NCI-H2081 (cell line): Measurements from ENCODE around the gene PLAC8.
"Not testable (repeated sequence)": the region's sequence is repeated elsewhere in the genome, so short reads cannot be mapped to it uniquely, and the experiment has no call there.

Source experiments
- DNase-seq, 2 experiments: peaks; one replicate each; lab custom pipeline; 2025; lab: John Stamatoyannopoulos, UW

The PLAC8 gene

GRCh38 chr4:83112231-83112630, 2.3 kb downstream of the PLAC8 start:
- DNase-seq, result no peak

DNA sequence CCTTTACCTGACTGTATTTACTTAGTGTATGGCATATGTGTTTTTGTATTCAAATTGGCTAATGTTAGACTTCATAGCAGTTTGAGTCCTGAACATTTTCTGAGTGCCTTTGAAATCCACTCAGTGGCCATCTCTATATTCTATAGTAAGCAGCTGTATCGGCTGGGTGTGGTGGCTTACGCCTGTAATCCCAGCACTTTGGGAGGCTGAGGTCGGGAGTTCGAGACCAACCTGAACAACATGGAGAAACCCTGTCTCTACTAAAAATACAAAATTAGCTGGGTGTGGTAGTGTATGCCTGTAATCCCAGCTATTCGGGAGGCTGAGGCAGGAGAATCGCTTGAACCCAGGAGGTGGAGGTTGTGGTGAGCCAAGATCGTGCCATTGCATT, 2.8 kb downstream of the PLAC8 start:
- peak in 1 of 2 experiments; percentile 14 for DNase-seq

DNA sequence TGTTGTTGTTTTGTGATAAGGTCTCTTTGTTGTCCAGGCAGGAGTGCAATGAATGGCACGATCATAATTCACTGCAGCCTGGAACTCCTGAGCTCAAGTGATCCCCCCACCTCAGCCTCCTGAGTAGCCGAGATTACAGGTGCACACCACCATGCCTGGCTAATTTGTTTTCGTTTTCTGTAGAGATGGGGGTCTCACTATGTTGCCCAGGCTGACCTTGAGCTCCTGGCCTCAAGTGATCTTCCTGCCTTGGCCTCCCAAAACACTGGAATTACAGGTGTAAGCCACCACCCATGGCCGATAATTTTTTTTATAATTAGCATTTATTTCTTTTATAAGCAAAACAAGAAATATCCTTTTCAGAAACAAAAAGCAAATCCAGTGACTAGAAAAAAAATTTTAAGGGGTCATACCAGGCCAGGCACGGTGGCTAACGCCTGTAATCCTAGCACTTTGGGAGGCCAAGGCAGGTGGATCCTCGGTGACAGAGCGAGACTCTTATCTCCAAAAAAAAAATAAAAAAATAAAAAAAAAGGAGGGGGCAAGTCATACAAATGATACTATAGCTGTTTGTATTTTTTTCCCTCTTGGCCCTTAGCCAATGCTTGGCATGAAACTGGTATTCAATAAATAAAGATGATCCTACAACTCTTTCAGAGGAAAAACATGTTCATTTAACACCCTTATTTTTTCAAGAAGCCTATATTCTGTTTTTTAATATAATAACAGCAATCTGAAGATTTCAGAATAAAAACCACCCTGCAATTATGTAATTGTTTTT, 3.4 kb downstream of the PLAC8 start:
- DNase-seq, result peak; percentile 17 to 24

GRCh38 chr4:83110223-83110945, 4.1 kb downstream of the PLAC8 start:
- peak; percentile 83 to 93 for DNase-seq

GRCh38 chr4:83109480-83110222, 4.9 kb downstream of the PLAC8 start:
- peak; percentile 46 to 74 for DNase-seq

GRCh38 chr4:83108101-83108861, 6.2 kb downstream of the PLAC8 start:
- no peak for DNase-seq

- no peak for DNase-seq
Measured at GRCh38 chr4:83107631-83108030, 6.9 kb downstream of the PLAC8 start.

DNA sequence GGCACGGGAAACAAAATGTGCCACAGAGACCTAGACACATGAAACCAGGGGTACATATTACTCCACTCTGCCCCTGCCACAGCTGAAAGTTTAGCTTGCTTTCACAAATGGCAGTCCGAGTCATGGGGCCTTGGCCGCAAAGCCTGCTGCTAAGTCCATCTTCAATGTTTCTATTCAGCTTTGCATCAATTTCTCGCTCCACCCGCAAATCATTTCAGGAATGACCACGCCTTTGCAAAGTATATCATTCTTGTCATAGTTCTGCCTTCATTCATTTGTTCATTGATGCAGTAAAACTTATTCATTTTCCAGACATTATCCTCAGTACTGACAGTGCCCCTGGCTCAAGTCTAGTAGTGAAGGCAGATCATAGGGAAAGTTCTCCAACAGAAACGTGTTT, 9.5 kb downstream of the PLAC8 start:
- no peak for DNase-seq

GRCh38 chr4:83096397-83096796, 18.1 kb downstream of the PLAC8 start:
- DNase-seq, result no peak

DNA sequence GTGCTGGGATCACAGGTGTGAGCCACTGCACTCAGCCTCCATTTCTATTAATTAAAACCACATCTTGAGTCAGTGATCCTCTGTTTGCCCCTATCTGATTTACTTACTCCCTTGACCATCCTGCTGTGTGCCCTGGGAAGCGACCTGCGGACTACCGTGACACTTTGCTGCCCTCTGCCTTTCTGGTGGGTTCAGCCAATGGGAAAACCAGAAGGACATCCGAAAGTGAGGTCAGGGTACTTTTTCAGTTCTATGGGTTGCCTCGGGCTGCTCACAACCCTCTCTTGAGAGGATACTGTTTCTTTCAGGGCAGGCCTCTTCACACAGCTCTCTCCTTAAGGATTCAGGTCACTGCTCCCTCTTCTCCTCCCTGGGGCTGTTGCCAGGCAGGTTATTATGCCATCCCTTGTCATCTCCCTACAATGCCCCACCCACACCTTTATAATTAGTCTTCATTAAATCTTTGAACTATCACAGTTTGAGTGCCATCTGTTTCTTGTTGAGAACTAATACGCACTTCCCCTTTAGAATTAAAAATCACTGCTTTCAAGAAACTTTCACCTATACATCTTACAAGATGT, 21.4 kb downstream of the PLAC8 start:
- no peak for DNase-seq

GRCh38 chr4:83089410-83090157, 24.9 kb downstream of the PLAC8 start:
- no peak for DNase-seq

DNA sequence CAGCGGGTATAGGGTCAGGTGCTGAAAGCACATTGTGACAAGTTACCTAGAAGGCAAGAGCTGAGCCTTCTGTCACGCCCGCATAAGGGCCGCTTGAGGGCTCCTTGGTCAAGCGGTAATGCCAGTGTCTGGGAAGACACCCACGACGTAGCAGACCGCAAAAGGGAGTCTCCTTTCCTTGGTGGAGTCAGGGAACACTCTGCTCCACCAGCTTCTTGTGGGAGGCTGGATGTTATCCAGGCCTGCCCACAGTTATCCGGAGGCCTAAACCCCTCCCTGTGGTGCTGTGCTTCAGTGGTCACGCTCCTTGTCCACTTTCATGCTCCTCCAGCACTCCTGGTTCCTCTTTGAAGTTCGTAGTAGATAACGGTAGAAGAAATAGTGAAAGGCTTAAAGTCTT, 29.6 kb downstream of the PLAC8 start:
- DNase-seq, result not testable (repeated sequence)

GRCh38 chr4:83083925-83084475, 30.5 kb downstream of the PLAC8 start:
- no peak for DNase-seq

DNA sequence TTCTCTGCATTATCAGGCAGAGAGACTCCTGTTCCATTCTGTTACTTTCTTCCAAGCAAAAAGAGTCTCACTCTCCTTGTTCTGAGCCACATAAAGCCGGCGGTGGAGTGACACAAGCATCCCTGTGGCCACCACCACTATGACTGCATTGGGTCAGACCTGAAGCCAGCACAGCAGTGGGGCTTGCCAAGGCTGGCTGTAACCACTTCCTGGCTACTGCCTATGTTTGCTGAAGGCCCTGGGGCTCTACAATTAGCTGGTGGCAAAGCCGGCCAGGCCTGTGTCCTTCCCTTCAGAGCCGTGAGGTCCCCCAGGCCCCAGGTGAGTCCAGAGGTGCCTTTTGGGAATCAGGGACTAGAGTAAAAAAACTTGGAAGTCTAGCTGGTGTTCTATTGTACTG, 31.8 kb downstream of the PLAC8 start:
- no peak for DNase-seq

- DNase-seq, result no peak
Measured at GRCh38 chr4:83080561-83080960, 34.0 kb downstream of the PLAC8 start.

DNA sequence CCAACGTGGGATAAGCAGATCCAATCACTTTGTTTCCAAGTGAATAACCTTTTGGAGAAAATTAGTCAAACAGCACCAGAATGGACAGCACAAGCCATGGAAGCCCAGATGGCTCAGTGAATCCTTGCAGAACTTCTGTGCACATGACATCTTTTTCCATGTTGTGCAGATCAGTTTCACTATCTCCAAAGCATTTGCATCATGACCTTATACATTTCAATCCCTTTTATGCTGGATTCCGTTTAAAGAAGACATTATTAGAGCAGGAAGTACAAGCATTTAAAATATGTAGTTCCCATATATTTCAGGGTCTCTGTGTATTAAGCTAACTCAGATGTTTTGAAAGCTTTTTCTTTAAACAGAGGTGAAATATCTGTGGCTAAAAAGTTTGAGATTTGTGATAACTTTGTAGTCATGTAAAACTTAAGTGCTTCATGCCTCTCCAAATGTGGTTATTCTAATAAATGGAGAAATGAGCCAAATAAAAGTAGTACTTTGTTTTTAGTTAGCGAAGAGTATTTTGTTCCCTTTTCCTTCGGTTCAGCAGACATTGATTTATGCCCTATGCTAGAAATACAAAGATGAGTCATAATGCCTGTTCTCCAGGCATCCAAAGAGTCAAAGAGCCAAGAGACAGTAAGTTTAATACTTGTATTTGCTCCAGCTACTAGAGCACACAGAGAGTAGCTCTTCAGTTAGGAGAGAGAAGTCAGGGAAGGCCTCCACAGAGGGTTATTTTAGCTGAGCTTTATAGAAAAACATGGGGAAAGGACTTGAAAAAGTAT, 39.0 kb downstream of the PLAC8 start:
- DNase-seq, result no peak

DNA sequence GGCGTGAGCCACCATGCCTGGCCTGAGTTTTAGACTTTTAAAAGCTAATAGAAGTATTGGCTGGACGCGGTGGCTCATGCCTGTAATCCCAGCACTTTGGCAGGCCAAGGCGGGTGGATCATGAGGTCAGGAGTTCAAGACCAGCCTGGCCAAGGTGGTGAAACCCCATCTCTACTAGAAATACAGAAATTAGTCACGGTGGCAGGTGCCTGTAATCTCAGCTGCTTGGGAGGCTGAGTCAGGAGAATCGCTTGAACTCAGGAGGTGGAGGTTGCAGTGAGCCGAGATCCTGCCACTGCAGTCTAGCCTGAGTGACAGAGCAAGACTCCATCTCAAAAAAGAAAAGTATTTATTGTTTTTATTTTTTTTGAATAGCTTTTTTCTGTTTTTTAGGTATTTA, 39.7 kb downstream of the PLAC8 start:
- DNase-seq, result not testable (repeated sequence)

DNA sequence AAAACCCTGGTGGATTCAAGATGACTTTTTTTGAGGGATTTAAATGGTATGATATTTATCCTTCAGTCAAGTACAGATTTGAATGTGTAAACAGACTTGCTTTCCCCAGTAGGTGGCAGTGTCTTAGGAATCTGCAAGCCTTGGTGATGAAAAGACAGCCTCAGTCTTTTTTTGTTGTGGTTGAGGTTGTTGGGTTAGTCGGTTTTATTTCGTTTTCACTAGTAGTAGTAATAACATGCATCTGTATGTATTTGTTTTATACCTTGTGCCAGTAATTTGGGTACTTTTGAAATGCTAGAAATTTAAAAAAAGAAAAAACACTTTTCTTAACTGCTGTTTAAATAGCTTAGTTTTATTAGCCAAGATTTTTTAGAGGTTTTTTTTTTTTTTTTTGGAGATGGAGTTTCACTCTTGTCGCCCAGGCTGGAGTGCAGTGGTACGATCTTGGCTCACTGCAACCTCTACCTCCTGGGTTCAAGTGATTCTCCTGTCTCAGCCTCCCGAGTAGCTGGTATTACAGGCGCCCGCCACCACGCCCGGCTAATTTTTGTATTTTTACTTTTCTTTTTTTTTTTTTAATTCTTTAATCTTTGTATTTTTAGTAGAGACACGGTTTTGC, 40.3 kb downstream of the PLAC8 start:
- peak; percentile 13 to 55 for DNase-seq

DNA sequence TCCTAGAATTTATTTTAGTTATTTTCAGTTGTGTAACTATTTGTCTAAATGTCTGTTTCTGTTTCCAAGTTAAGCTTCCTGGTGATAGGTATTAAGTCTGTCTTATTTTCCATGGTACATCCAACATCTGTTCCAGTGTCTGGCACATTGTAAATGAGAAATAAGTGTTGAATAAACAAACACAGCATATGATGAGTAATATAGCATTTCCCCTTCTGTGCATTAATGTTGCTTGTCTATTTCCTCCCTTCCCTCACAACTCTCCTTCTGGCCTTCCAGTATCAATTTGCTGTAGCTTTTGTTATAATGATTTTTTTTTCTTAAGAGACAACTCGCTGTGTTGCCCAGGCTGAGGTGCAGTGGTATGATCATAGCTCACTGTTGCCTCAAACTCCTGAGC, 43.4 kb downstream of the PLAC8 start:
- DNase-seq, result no peak
